CD4-positive, alpha-beta T cell treated with Interferon alpha-2 for 1 hour (primary cell): ENCODE results near the gene PGRMC1.
"Not testable (repeated sequence)": the region's sequence is repeated elsewhere in the genome, so short reads cannot be mapped to it uniquely, and the experiment has no call there.

Experiments
- DNase-seq, 2 donors: peaks; one replicate each; pipeline ENCODE4 v3.0.0-alpha.2; 2020 to 2022

The PGRMC1 gene

DNA sequence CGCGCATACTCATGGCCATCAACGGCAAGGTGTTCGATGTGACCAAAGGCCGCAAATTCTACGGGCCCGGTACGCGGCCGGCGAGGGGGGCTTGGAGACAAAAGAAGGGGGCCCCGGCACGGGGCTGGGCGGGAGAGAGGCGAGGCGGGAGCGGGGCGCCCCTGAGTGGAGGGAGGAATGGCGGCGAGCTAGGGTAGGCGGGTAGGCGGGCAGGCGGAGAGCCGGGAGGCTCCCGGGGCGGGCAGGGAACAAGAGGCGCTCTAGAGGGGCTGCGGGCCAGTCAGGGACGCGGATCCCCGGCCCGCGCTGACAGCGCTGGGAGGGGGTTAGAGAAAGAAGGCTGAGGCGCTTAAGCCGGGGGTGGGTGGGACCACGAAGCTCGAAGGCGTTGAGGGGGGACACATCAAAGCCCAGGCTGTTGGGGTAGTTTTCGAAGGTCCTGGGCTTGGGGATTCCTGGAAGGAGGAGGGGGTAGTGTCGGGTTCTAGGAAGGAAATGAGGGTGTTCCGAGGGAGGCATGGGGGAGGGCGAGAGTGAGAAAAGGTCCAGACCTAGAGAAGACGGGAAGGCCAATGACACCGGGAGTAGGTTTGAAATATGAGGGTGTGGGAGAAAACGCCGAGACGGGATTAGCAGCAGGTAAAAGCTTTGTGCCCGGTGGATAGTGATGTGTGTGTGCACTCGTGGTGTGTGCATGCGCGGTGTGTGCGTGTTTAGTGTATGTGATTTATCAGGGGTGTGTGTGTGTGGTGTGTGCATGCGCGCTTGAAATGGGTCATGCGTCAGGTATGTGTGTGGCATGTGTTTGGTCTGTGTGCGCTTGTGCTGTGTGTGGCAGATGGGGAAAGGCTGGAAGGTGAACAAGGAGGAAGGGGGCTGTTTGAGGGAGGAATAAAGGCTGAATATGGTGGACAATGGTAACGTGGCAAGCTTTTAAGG is 807 bp downstream of the PGRMC1 start:
- peak in 1 of 2 donors; percentile 18 for DNase-seq

- DNase-seq = no peak
Measured at GRCh38 chrX:119237562-119237942, 1.5 kb downstream of the PGRMC1 start.

DNA sequence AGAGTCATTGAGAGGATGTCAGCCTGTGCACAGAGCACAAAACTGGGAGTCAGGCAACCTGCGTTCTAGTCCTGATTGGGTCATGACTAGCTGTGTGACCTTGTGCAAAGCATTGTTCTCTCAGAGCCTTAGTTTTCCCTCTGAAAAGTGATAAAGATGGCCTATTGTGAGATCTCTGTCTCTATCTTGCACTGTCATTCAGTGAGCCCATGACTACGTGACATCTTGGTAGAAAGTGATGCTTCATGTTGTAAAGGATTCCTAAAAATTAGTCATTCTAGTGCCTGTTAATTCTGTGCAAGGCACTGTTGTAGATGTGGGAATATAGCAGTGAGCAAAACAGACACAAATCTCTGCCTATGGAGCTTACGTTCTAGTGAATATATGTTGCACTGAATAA is 2.5 kb downstream of the PGRMC1 start:
- no peak for DNase-seq

GRCh38 chrX:119240356-119240755 is 4.3 kb downstream of the PGRMC1 start:
- DNase-seq = no peak

GRCh38 chrX:119247702-119248101 is 11.6 kb downstream of the PGRMC1 start:
- no peak for DNase-seq

- no peak for DNase-seq
Measured at GRCh38 chrX:119249891-119250290, 13.8 kb downstream of the PGRMC1 start.

GRCh38 chrX:119251386-119251785 is 15.3 kb downstream of the PGRMC1 start:
- DNase-seq = no peak

- DNase-seq = no peak
Measured at GRCh38 chrX:119252716-119253115, 16.6 kb downstream of the PGRMC1 start.

DNA sequence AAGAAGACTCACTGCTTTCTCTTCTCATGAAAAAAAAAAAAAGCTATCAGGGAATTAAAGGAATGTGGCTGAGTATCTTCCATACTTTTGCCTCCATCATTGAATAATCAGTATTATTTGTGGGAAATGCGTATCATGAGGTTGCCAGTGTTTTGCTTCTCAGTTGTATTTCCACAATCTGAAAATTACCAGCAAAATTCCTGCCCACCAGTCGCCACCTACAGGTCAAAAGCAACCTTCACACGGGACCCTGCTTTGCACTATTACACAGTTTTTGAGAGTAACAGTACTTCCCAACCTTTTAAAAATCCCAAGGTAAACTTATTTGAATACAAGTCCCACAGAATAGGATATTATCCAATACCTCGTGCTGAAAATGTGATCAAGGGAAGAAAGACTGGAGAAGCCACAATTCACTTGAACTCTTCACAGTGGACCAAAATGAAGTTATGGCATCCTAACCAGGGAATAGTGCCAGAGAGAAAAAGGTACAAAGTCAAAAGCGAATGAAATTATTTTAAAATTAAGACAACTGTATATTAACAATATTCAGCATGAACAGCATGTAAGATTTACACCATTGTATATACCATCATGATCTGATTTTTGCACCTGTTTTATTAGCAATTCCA is 30.4 kb downstream of the PGRMC1 start:
- DNase-seq = peak in 1 of 2 donors; percentile 23

DNA sequence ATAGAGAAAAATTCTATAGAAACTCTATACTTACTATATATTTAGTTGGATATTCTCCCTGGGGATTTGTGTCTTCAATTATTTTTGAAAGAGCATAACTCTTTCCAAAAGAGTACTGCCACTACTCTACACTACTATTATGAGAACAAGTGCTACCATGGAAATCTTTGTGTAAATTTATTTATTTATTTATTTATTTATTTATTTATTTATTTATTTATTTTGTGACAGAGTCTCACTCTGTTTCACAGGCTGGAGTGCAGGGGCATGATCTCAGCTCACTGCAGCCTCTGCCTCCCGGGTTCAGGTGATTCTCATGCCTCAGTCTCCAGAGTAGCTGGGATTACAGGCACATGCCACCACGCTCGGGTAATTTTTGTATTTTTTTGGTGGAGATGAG is 31.0 kb downstream of the PGRMC1 start:
- DNase-seq = not testable (repeated sequence)

DNA sequence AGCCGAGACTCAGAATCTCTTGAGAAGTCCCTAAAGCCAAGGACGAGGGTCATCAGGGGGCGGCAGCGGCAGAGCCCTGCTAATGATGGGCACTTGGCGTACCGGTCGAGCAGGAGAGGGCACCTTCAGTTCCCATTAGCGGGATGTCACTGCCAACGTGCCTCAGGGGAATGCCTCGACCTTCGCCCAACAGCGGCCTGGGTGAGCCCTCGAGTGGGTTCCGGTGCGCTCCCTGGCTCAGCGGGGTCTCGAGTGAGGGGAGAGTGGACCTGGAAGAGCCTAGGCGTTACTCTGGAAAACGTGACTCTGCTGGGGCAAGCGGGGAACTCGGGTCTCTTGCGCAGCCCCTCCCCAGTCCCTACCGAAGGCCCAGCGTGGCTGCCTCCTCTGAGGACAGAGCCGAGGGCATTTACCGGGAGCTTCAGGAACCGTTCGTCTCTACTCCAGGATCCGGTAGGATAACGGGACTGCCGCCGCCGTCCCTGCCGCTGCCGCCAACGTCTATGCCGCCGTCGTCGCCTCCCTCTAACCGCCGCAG is 36.9 kb downstream of the PGRMC1 start:
- DNase-seq = no peak

DNA sequence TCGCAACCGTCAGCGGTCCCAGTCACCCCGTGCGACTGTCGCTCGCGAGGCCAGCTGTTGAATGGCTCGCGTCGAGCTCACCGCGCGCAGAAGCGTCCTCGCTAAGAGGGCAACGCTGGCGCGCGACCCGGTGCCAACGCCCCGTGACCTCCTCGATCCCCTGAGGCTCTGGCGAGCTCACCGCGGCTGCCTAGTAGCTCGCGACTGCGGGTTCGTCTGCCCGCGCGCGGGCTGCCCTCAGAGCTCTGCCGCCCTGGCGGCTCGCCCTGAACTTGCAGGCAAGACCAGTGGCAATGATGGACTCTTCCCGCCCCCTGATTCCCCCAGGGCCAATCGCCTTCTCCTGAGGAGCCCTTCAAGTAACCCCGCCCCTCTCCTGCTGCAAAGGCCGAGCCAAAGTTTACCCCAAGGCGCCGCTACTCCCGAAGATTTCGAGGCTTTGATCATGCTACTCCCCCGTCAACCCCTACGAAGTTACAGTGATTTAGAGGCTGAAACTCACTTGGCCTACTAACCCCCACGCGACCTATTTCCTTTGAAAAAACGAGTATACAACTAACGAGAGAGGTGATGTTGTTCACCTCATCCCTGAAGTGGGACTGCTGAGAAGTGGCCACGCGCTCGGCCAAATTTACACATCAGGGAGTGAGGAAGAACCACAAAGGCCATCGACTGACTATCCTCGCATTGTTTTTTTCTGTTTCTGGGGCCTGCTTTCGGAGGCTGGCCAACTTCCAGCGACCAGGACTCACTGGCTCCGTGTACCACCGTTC is 37.5 kb downstream of the PGRMC1 start:
- DNase-seq = peak; percentile 53 to 60

DNA sequence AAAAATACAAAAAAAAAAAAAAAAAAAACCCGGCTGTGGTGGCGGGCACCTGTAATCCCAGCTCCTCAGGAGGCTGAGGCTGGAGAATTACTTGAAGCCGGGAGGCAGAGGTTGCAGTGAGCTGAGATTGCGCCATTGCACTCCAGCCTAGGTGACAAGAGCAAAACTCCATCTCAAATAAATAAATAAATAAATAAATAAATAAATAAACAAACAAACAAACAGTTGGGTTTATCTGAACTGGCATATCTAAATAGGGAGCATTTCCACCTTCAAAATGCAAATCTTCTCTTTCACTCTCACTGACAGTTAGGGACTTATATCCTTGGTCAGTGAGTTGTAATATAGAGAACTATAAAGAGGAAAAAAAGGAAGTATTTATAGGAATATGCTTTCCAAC is 46.3 kb downstream of the PGRMC1 start:
- DNase-seq = not testable (repeated sequence)

- DNase-seq = no peak
Measured at GRCh38 chrX:119288890-119289393, 52.9 kb downstream of the PGRMC1 start.

GRCh38 chrX:119290476-119290875 is 54.4 kb downstream of the PGRMC1 start:
- DNase-seq = no peak

GRCh38 chrX:119291246-119291645 is 55.2 kb downstream of the PGRMC1 start:
- not testable (repeated sequence) for DNase-seq

DNA sequence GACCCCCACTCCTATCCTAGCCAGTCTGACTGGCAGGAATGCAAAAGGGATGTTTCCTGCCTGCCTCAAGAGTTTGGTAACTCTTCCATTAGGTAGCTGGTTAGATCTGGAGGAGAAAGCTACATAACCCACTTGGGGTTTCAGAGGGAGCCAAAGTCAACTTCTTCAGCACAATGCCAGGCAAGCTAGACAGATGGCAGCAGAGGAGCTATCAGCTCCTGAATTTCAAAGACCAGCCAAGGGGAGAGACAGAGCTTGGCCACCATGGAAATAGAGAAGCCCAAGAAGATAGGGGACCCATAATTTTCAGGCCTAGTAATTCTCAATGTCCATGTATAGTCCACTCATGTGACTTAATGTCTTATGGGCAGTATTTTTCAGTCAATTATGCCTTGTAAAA is 56.4 kb downstream of the PGRMC1 start:
- DNase-seq = no peak
